Suprapubic skin (tissue), 3 donors: ENCODE results near the gene RAPGEFL1.

Experiments
- EP300 ChIP-seq: sonication (generic); formaldehyde crosslinking; IDR thresholded peaks from one replicate; pipeline ENCODE4 v1.6.1; 2017; ENCODE audit warnings: antibody characterized with exemption
- TF ChIP-seq, protein P1 (sequence below), 2 donors: fragments of 200-600 bp in 1 of 2; fragments of 450-650 bp in 1 of 2; sonication (generic) in 1 of 2; IDR thresholded peaks; one replicate each; pipeline ENCODE4 v1.5.1; 2016 to 2019; ENCODE audit warnings: antibody characterized with exemption in 2 of 2, mild to moderate bottlenecking in 1 of 2, moderate library complexity in 1 of 2

DNA sequence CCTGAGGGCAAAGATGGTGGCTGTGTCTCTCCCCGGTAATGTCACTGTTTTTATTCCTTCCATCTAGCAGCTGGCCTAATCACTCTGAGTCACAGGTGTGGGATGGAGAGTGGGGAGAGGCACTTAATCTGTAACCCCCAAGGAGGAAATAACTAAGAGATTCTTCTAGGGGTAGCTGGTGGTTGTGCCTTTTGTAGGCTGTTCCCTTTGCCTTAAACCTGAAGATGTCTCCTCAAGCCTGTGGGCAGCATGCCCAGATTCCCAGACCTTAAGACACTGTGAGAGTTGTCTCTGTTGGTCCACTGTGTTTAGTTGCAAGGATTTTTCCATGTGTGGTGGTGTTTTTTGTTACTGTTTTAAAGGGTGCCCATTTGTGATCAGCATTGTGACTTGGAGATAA lies 5.5 kb upstream of the RAPGEFL1 start:
- no peak for TF ChIP-seq EP300
- TF ChIP-seq, protein P1, sequence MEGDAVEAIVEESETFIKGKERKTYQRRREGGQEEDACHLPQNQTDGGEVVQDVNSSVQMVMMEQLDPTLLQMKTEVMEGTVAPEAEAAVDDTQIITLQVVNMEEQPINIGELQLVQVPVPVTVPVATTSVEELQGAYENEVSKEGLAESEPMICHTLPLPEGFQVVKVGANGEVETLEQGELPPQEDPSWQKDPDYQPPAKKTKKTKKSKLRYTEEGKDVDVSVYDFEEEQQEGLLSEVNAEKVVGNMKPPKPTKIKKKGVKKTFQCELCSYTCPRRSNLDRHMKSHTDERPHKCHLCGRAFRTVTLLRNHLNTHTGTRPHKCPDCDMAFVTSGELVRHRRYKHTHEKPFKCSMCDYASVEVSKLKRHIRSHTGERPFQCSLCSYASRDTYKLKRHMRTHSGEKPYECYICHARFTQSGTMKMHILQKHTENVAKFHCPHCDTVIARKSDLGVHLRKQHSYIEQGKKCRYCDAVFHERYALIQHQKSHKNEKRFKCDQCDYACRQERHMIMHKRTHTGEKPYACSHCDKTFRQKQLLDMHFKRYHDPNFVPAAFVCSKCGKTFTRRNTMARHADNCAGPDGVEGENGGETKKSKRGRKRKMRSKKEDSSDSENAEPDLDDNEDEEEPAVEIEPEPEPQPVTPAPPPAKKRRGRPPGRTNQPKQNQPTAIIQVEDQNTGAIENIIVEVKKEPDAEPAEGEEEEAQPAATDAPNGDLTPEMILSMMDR (IDR thresholded peaks at IDR 0.05) = no peak
